Measurements from ENCODE around the gene MAG. TPM values are rescaled to one million over a fixed set of nuclear protein-coding genes. Genes with fewer than 3 reads are reported as not detected.

Gene MAG
- total and polyA plus RNA-seq, 9 of the 15 experiments (the other 6 are each of a cell fraction or from before 2014, with no cell fraction given) = 0.11 to 10.0 (median 1.6) TPM

DNA sequence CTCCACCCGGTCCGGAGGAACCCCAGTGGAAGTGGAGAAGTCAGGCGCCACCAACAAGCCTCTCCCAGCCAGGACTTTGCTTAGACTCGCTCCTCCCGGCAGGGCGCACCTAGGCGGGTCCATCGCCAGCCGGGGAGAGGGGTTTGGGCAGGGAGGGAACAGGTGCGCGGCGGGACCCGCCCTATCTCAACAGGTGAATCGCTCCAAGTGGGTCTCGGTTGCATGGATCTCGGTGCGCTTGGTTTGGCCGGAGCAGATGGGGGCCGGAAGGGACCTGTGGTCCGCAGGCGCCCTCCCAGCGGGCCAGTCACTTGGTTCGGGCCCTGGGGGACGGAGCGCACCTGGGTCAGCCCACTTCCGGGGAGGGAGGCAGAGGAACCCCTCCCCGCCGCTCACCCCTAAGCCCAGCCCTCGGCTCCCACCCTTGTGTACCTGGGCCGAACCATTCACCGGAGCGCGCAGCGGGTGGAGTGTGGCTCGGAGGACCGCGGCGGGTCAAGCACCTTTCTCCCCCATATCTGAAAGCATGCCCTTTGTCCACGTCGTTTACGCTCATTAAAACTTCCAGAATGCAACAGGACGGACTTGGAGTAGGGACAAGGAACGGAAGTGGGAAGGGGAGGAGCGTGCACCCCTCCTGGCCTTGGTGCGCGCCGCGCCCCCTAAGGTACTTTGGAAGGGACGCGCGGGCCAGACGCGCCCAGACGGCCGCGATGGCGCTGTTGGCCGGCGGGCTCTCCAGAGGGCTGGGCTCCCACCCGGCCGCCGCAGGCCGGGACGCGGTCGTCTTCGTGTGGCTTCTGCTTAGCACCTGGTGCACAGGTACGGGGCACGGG, 43.4 kb upstream of the MAG start, which contains the start of gene LSR (continued):
- TF ChIP-seq, protein P1, sequence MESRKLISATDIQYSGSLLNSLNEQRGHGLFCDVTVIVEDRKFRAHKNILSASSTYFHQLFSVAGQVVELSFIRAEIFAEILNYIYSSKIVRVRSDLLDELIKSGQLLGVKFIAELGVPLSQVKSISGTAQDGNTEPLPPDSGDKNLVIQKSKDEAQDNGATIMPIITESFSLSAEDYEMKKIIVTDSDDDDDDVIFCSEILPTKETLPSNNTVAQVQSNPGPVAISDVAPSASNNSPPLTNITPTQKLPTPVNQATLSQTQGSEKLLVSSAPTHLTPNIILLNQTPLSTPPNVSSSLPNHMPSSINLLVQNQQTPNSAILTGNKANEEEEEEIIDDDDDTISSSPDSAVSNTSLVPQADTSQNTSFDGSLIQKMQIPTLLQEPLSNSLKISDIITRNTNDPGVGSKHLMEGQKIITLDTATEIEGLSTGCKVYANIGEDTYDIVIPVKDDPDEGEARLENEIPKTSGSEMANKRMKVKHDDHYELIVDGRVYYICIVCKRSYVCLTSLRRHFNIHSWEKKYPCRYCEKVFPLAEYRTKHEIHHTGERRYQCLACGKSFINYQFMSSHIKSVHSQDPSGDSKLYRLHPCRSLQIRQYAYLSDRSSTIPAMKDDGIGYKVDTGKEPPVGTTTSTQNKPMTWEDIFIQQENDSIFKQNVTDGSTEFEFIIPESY (CRISPR knock-in tag; IDR thresholded peaks at IDR 0.05) = peak; percentile 38; the same call in 1 of the 2 replicates
- TF ChIP-seq ZNF121 (CRISPR knock-in tag; conservative IDR thresholded peaks at IDR 0.05) (no peak), HNRNPH1 (optimal IDR thresholded peaks at IDR 0.05; ENCODE audit: low read depth, low read length) (no peak), RBM14 (IDR thresholded peaks at IDR 0.05; ENCODE audit: borderline replicate concordance, insufficient read depth, low read depth, low read length) (peak; percentile 91; the same call in 1 of the 2 replicates), FOXJ2 (tag; IDR thresholded peaks at IDR 0.05) (peak; percentile 42; the same call in 1 of the 2 replicates), NFXL1 (CRISPR knock-in tag; IDR thresholded peaks at IDR 0.05) (no peak), ZKSCAN8 (CRISPR knock-in tag; IDR thresholded peaks at IDR 0.05) (no peak), HMG20A (CRISPR knock-in tag; conservative IDR thresholded peaks at IDR 0.05) (no peak), LARP7 (IDR thresholded peaks at IDR 0.05) (no peak), DNMT1 (IDR thresholded peaks at IDR 0.05) (no peak), ZNF274 (IDR thresholded peaks at IDR 0.05; ENCODE audit: borderline replicate concordance, low read depth, low read length) (no peak), ESRRB (CRISPR knock-in tag; IDR thresholded peaks at IDR 0.05; ENCODE audit: borderline replicate concordance) (no peak), XRCC4 (IDR thresholded peaks at IDR 0.05; ENCODE audit: extremely low read depth, insufficient read depth, insufficient read length) (no peak)
- TF ChIP-seq, protein P2, sequence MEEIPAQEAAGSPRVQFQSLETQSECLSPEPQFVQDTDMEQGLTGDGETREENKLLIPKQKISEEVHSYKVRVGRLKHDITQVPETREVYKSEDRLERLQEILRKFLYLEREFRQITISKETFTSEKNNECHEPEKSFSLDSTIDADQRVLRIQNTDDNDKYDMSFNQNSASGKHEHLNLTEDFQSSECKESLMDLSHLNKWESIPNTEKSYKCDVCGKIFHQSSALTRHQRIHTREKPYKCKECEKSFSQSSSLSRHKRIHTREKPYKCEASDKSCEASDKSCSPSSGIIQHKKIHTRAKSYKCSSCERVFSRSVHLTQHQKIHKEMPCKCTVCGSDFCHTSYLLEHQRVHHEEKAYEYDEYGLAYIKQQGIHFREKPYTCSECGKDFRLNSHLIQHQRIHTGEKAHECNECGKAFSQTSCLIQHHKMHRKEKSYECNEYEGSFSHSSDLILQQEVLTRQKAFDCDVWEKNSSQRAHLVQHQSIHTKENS (CRISPR knock-in tag; IDR thresholded peaks at IDR 0.05) = no peak
- TF ChIP-seq, protein P3, sequence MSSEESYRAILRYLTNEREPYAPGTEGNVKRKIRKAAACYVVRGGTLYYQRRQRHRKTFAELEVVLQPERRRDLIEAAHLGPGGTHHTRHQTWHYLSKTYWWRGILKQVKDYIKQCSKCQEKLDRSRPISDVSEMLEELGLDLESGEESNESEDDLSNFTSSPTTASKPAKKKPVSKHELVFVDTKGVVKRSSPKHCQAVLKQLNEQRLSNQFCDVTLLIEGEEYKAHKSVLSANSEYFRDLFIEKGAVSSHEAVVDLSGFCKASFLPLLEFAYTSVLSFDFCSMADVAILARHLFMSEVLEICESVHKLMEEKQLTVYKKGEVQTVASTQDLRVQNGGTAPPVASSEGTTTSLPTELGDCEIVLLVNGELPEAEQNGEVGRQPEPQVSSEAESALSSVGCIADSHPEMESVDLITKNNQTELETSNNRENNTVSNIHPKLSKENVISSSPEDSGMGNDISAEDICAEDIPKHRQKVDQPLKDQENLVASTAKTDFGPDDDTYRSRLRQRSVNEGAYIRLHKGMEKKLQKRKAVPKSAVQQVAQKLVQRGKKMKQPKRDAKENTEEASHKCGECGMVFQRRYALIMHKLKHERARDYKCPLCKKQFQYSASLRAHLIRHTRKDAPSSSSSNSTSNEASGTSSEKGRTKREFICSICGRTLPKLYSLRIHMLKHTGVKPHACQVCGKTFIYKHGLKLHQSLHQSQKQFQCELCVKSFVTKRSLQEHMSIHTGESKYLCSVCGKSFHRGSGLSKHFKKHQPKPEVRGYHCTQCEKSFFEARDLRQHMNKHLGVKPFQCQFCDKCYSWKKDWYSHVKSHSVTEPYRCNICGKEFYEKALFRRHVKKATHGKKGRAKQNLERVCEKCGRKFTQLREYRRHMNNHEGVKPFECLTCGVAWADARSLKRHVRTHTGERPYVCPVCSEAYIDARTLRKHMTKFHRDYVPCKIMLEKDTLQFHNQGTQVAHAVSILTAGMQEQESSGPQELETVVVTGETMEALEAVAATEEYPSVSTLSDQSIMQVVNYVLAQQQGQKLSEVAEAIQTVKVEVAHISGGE (CRISPR knock-in tag; IDR thresholded peaks at IDR 0.05) = peak; percentile 64 to 91 (median 78); a peak in 4 of 6 replicates
- TF ChIP-seq, protein P4, sequence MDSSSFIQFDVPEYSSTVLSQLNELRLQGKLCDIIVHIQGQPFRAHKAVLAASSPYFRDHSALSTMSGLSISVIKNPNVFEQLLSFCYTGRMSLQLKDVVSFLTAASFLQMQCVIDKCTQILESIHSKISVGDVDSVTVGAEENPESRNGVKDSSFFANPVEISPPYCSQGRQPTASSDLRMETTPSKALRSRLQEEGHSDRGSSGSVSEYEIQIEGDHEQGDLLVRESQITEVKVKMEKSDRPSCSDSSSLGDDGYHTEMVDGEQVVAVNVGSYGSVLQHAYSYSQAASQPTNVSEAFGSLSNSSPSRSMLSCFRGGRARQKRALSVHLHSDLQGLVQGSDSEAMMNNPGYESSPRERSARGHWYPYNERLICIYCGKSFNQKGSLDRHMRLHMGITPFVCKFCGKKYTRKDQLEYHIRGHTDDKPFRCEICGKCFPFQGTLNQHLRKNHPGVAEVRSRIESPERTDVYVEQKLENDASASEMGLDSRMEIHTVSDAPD (CRISPR knock-in tag; IDR thresholded peaks at IDR 0.05) = no peak
- TF ChIP-seq, protein P5, sequence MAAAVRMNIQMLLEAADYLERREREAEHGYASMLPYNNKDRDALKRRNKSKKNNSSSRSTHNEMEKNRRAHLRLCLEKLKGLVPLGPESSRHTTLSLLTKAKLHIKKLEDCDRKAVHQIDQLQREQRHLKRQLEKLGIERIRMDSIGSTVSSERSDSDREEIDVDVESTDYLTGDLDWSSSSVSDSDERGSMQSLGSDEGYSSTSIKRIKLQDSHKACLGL (CRISPR knock-in tag; IDR thresholded peaks at IDR 0.05; ENCODE audit: borderline replicate concordance, poor library complexity, severe bottlenecking) = no peak

Data from K562 (cell line).